ENCODE results near the gene ITGB2.

Gene ITGB2

DNA sequence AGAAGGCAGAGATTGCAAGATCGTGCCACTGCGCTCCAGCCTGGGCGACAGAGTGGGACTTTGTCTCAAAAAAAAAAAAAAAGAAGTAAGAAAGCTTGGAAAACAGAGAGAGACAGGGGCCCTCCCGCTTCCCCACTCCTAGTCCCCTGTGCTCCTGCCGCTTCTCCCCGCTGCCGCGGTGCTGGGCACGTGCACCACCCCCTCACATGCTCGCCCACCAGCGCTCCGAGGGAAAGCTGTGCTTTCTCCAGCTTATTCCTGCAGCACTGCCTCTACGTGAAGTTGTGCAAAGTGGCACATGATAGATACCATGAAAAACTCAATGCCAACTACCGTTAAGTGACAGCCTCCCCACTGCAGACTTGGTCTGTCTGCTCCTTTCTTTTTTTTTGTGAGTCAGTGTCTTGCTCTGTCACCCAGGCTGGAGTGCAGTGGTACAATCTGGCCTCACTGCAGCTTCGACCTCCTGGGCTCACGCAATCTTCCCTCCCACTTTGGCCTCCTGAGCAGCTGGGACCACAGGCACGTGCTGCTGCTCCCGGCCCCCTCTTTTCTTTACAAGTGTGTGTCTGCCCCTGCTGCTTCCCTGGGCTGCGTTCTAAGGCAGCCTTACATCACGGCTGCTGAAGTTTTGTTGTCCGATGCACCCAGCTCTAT lies 34.6 kb upstream of the ITGB2 start:
- DNase-seq = no peak

DNA sequence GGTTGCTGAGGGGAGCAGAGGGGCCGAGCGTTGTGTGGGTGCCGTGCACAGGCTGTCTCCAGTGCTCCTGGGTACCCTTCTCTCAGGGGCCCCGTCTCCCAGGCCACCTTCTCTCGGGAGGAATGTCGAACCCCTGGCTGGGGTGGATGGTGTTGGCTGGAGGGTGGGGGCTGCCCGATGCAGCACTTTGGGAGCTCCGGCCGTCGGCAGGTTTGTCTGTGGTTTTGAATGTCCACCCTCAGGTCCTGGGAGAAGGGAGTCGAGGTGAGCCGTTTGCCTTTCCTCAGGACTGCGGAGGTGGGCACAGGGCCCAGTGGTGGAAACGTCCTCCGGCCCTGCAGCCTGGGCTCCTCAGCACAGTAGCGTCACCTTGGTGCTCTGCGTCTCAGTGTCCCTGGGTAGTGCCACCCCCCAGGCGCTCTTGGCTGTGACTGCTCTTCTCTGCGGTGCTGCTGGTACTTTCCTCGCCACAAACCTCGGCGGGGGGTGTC lies 33.6 kb upstream of the ITGB2 start:
- no peak for DNase-seq

DNA sequence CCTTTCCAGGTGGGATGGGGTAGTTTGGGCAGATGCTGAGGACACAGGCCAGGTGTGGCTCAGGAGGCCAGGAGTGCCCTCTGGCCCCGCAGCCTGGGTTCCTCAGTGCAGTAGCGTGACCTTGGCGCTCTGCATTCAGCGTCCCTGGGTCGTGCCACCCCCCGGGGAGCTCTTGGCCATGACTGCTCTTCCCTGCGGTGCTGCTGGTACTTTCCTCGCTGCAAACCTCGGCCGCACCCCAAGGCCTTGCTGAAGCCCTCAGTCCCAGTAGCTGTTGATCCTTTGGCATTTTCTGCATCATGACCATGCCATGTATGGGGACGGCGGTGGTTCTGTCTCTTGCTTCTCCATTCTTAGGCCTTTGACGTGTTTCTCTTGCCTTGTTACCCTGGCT lies 32.9 kb upstream of the ITGB2 start:
- DNase-seq = no peak

DNA sequence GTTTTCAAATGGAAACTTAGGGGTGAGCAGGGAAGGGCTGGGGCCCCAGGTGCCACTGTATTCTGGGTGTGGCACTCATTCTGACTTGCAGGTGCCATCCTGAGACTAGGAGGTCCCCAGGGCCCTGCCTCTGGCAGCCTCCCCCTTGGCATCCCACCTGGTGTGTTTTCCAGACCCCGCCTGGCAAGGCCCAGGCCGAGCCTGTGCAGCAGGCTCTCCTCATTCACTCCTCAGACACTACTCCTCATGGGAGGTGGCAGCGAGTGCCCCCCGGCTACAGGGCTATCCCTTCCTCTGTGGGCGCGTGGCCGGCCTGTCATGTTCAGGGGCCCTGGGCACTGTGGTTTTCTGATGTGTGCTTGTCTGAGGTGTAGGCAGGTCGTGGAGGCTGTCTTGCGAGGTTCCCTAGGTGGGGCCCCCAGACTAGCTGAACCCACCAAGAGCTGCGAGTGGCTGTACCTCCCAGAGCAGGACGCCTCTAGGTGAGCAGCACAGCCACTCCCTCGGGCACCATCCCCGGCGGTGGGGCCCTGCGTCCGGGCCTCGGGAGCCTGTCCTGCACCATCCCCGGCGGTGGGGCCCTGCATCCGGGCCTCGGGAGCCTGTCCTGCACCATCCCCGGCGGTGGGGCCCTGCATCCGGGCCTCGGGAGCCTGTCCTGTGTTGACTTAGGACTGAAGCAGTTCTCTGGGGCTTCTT lies 32.4 kb upstream of the ITGB2 start:
- no peak for DNase-seq

DNA sequence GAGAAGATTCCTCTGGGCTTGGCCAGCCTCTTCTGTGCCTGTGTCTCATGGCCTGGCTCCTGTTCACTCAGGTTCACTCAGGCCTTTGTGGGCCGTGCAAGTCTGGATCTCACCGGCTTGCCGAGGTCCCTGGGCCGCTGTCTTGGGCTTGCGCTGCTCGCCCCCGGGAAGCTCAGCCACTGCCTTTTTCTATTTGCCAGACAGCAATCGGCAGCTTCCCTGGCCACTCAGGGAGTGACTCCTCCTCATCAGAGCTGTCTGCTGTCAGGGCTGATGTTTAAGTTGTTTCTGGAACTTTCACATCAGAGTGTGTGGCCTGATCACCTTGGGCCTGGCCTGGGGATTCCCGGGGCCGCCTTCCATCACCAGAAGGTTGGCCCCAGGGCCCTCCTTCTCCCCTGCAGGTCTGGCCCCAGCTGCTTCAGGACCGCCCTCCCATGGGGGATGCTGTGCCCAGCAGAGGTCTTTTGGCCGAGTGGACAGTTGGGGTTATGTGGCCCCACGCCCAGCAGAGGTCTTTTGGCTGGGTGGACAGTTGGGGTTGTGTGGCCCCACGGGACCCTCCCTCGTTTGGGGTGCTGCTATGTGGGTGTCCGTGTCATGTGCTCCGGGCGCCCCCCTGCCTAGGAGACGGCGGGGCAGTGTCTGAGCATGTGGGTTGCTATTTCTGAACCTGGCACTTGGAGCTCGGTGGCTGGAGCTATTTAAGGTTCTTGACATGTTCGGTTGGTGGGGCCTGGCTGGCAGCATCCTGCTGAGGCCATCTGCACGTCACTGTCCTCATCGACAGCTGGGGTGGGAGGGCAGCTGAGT lies 31.6 kb upstream of the ITGB2 start:
- no peak for DNase-seq

DNA sequence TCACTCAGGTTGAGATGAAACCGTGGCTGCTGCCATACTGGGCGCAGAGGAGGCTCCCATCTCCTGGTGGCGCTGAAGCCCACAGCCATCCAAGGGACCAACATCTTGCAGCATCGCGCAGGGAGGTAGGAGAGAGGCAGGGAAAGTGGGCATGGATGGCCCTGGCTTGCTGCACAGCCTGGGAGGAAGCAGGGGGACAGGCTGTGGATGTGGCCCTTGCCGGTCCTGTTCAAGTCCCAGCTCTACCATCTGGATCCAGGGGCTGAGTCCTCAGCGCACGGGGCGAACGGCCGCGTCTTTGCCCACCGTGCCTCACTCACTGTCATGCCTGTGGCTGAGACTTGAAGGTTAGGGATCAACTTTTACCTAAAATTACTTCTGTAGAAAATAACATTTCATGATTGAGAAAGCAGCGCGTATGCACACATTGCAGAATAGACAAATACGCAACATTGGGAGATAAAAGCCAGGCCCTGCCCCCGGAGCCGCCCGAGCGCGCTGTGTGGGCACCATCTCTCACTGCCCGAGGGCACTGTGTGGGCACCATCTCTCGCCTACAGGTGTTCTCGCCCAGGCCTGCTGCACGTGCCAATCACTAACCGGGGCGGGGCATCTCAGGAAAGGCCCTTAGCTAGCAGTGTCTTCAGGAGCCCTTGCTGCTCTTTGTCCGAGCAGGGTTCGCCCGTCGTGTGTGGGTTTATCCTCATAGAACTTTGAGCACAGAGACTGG lies 30.7 kb upstream of the ITGB2 start:
- DNase-seq = no peak

DNA sequence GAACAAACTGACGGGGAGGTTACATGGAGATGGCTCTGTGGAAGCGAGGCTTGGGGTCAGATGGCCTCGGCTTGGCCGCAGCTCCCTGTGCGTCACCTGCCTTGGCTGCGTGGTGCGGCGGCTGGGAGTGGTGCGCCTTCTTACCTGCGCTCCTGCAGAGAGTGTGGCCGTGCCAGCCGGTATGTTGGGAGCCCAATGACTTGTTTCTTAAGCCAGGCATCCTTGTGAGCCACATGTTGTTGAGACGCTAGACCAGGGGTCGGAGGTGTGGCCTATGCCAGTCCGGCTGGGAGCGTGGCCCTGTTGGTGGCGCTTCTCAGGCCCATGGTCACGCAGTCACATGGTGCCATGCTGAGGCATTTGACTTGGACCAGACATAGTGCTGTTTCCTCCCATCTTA lies 29.7 kb upstream of the ITGB2 start:
- DNase-seq = no peak

DNA sequence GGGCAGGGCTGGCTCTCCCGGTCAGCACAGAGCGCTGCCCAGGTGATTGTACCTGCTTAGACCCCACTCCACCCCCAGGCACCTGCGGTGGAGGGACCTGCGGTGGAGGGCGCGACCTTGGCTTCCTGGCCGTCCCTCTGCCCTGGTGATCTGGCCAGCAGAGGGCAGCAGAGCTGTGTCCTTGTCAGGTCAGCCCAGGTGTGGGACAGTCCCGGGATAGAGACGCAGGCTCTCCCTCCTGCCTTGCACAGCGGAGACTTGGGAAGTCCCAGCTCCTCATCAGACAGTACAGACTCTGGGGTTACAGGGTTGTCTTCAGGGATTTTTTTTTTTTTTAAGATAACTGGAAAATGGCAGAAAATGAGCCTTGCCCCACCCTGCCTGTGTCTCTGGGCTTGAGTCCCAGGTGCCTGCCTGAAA lies 29.1 kb upstream of the ITGB2 start:
- DNase-seq = peak; percentile 8

DNA sequence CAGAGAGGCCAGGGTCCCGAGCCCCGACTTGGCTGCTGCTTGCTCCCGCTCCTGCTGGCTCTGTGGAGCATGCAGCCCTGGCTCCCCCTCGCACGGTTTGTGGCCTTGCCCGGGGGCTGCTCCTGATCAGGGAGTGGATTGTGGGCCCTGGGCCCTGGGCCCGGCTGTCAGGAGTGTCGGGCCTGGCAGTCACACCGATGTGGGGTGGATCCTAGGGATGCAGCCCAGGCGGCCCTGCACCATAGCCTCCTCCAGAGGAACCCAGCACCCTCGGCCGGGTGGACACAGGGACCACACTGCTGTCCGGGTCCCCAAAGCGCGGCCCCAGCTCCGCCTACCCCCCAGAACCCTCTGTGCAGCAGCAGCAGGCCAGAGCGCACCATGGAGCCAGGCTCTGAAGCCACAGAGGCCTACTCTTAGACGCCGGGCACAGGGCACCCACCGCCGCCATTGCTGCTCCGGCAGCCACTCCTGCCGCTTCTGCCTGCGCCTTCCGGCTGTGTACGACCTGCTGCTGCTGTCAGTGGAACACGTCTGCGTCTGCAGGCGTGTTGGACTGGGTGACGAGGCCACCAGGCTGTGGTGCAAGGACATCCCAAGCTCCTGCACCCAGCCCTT lies 28.6 kb upstream of the ITGB2 start:
- DNase-seq = no peak

DNA sequence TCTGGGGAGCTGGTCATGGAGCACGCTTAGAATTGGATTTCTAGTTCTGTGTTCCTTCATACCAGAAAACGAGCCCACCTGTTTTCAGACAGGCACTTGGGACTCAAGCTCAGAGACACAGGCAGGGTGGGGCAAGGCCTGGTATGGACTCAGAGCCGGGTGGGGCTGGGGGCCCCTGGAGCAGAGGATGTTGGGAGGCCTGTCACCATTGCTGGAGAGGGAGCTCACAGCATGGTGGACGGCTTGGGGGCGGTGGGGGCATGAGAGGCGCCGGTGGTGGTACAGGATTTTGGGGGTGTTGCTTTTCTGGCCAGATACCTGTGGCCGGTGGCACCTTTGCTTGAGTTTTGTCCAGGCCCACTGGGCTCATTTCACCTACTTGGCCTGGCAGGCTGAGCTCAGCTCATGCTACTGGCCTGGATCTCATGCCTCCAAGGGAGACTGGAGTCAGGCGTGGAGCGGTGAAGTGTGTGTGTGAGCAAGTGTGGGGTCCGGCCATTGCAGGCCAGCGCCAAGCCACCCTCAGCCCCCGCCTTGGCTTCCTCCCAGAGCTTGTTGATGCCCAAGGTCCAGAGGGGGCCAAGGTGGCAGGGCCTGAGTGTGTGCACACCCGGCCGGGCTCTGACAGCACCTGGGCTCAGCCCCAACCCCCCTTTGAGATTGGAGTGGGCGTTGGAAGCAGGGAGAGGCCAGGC lies 27.9 kb upstream of the ITGB2 start:
- no peak for DNase-seq

DNA sequence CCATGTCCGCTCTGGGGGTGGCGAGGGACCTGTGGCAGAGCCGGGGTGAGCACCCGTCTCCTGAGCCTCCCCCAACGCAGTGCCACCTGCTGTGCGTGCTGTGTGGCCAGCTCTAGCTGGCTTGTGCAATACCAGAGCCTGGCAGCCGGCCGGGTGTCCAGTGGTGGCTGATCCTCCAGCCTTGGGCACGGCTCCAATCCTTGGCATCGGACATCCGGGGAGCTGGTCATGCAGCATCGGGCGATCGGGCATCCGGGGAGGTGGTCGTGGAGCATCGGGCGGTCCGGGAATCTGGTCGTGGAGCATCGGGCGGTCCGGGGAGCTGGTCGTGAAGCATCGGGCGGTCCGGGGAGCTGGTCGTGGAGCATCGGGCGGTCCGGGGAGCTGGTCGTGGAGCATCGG lies 27.2 kb upstream of the ITGB2 start:
- no peak for DNase-seq

DNA sequence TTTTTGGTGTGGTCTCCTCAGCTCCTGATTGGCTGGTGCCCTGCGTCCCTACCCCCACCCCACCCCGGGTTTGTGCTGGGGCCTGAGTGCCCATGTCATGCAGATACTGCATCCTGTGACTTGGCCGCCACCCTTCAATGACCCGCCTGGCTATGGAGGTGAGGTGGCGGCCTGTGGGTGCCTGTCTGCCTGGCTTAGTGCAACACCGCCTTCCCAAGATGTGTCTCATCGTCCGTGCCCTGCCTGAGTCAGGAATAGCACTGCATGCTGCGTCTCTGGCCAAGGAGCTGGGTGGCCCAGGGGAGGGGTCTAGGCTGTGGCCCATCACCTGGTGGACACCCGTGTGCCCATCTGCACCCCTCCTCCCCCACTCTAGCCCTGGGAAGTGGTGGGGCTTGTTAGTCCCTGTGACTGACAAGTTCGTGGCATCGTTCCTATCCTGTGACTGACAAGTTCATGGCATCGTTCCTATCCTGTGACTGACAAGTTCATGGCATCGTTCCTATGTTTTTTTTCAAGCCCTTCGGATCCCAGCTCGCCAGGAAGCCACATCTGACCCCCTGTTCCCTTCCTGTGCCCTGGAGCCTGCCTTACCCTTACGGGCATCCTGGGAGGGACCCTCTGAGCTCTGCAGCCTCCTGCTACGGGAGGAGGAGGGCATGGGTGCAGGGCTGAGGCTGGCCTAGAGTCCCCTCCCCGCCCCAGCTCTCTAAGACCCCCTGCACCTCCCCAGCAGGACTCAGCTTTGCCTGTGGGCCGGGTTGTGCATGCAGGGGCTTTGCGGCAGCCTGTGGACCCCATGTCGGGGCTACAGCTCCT lies 26.6 kb upstream of the ITGB2 start:
- no peak for DNase-seq

DNA sequence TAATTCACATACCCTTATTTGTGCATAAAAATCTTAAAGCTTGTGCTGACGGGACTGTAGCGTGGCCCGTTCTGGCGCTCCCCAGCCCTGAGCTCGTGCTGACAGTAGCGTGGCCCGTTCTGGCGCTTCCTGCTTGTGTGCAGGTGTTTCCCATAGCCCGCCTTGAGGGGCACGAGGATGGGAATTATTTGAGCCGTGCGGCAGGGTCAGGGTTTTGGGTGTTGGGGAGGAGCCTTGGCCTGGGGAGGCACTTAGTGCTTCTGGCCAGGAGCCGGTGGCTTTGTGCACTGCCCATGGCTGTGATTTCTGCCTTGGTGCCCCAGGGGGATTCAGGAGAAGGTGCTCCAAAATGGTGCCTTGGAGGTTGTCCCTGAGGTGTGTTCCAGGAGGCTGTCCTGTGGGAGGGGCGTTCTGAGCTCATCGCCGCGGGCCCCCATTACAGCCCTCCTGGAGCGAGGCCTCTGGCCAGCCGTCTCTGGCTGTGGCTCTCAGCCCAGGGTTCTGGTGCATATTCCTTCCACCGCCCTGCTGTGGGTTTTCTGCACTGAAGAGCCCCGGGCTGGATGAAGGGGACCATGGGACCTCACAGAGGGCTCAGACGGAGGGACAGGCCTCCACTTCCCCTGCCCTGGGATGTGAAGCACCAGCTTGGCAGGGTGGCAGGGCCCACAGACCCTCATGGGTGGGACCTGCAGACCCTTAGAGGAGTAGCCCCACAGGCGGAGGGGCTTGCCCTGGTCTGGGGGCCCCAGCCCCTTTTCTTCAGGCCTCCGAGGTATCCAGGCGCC lies 25.7 kb upstream of the ITGB2 start:
- no peak for DNase-seq

DNA sequence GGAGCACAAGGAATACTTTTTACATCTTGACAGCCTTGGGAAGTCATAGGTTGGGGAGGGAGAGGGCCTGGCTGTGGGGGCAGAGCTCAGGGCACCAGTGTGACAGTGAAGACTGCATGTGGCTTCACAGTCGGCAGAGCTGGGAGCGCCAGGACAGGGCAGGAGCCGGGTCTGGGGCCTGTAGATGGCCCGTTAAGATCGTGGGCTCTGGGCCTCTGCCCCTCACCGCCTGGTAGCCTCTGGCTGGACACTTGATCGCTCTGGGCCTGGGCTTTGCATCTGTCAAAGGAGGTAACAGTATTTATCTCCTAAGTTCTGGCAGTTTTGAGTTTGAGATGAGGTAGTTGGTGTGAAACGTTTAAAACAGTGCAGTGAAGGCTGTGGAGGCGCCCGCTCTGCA lies 23.9 kb upstream of the ITGB2 start:
- DNase-seq = no peak

DNA sequence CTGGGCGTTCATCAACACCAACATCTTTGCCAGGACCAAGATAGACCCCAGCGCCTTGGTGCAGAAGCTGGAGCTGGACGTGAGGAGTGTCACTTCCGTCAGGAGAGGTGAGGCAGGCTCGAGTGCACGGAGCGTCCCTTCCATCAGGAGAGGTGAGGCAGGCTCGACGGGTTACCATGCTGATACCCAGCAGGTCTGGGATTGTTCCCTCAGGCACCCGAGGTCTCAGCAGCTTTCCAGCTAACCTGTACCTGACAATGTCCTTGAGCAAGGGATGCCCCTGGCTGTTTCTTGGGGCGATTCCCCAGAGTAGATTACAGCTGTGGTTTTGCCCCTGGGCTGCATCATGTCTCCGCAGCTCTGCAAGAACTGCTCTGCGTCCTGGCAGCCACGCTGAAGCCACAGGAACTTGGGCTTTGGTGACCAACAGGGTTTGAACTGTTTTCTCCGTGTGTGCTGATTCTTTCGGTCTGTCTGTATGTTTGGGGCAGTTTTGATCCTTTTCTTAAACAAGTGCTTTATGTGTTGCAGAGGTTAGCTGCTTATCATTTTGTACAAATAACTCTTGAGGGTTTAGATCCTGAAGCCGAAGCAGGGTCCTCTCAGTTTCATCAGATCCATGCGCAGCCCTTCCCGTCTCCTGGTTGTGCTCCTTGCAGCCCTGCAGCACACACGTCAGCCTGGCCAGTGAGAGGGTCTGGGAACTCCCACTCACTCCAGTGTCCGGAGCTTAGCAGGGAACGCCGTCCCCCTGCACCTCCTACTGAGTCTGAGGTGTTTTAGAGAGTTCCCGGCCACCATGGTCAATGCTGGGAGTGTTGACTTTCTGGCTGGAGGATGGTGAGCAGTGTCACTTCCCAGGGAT lies 23.2 kb upstream of the ITGB2 start:
- DNase-seq = no peak

DNA sequence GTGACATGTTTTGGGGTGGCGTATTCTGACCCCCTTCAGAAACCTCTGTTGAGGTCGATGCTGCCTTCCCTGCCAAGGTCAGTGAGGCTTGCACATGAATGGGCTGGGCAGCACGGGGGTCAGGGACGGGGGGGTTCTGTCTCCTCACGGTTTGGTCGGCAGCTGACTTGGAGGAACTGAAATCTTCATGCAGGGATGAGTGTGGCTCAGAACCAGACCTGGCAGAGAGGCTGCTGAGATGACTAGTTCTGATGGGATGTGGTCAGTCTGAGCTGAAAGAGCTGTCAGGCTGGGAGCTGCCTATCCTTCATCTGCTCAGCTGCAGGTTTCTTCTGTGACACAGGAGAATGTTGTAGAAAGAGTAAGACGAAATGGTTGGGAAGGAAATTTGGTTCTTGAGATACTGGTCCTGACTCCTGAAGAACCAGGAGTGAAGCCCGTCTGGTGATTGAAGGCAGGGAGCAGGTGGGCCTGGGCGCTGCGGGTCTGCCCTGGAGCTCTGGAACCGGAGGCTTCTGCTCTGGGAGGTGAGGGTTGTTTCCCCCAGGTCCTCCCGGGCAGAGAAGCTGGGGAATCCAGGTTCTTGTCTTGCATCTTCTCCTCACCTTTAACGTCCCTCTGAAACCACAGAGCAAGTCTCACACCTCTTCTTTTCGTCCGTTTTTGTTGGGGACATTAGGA lies 22.4 kb upstream of the ITGB2 start:
- DNase-seq = no peak

DNA sequence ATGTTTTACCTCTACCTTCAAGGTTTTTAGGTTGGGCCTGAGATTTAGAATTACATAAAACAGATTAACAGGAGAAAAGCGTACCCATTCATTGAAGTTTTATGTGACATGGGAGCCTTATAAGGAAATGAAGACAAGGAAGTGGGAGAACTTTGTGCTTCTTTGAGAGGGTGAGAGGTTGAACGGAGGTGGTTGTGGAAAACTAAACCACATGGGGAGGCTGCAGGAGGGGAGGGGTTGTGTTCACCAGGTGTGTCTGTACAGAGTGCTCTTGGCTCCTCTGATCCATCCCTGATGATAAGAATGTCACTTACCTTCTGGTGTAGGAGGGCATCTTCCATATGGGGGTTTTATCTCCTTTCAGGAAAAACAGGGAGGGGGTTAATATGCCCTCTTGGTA lies 21.9 kb upstream of the ITGB2 start:
- DNase-seq = no peak

DNA sequence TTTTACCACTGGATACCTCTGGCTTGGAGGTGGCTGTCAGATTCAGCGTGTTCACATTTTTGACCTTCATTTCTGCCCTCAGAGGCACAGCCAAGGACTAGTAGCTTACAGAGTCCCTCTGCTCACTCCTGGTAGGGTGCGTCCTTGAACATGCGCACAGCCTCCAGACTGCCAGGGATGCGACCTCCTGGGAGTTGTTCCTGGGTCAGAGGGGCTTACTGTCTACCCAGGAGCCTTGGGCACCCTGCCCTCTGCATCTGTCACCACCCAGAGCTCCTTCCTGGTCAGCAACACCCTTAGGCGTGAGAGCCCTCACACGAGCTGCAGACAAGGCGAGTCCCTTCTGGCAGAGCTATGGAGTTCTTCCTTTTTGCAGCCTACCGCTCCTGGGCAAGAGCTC lies 20.9 kb upstream of the ITGB2 start:
- no peak for DNase-seq

Data from NCI-H1092 treated with DMSO at 0.1 percent for 48 hours (cell line).